Activated naive CD8-positive, alpha-beta T cell treated with anti-CD3 and anti-CD28 coated beads for 36 hours (primary cell): ENCODE results near the gene CRISP1. TPM values are rescaled to one million over a fixed set of nuclear protein-coding genes. Genes with fewer than 3 reads are reported as not detected.
"Not testable (repeated sequence)": the region's sequence is repeated elsewhere in the genome, so short reads cannot be mapped to it uniquely, and the experiment has no call there.

ENCODE experiments used
- DNase-seq: peaks from one replicate; pipeline ENCODE4 v3.0.0; 2021
- H3K27ac Mint-ChIP-seq: one replicate; pipeline ENCODE4 v1.8.0; 2022; ENCODE audit warnings: mild to moderate bottlenecking, moderate library complexity, mixed read lengths
- H3K27me3 Mint-ChIP-seq: one replicate; pipeline ENCODE4 v1.8.0; 2022; ENCODE audit warnings: mild to moderate bottlenecking, mixed read lengths
- H3K36me3 Mint-ChIP-seq: one replicate; pipeline ENCODE4 v1.8.0; 2021; ENCODE audit warnings: mild to moderate bottlenecking, mixed read lengths
- H3K4me1 Mint-ChIP-seq: one replicate; pipeline ENCODE4 v1.8.0; 2021; ENCODE audit warnings: mixed read lengths
- H3K4me3 Mint-ChIP-seq: one replicate; pipeline ENCODE4 v1.8.0; 2022; ENCODE audit warnings: mild to moderate bottlenecking, moderate library complexity, mixed read lengths
- H3K9me3 Mint-ChIP-seq: one replicate; pipeline ENCODE4 v1.8.0; 2022; ENCODE audit warnings: mixed read lengths
- total RNA-seq, 2 experiments: library from RNA; stranded (reverse); gene quantifications; one replicate each; pipeline ENCODE4 v1.2.3, GENCODE V29; 2021

The CRISP1 gene
- not detected for total RNA-seq

DNA sequence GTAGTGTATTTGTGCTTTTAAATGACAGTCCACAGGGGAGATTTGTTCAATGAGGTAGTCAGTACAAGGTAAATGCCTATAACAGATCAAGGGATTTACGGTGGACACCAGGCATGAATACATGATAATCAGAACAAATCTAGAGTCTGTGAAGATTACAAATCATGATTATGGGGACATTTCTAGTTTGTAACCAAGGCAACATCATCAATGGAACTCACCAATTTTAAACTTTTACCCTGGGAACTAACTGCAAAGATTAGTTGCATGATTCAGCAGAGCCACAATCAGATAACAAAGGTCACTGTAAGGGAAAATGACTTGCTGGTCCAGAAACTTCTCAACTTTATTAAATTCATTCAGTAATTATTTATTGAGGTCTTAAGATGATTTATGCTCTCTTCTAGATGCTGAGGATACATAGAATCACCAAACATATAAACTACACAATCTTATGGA, at the start of gene CRISP1:
TSS of gene CRISP1 (minus strand) at position 51 of the 459 bp plus-strand sequence. CDS start 9,135 bp downstream, outside the sequence.
- Mint-ChIP-seq H3K36me3 (no peaks in the 10 kb centered on the region), H3K4me3 (no peak within 1 kb of the TSS), H3K27me3 (no peaks in the 10 kb centered on the region), H3K4me1 (no peaks in the 10 kb centered on the region), H3K9me3 (no peaks in the 10 kb centered on the region), H3K27ac (no peak within 1 kb of the TSS)
- no peak for DNase-seq

DNA sequence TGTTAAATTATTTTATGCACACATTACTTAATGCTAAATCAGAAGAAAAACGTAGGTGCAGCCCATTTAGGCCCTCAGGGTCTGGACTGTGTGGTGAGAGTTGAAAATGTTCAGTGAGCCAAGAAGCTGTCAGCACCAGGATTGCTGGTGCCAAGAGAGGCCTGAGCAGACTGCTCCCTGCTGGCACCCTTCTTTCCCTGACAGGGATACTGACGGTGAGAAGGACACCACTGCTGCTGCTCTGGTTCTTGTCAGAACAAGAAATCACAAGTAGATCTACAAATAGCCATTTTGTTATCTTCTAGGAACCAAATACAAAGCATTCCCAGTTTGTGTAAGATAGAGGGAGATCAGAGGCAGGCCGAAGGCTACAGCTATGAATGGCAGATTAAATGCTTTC, 48.7 kb upstream of the CRISP1 start:
- DNase-seq = no peak
- H3K27me3 Mint-ChIP-seq = no peaks in the 10 kb centered on the region
- H3K9me3 Mint-ChIP-seq = no peaks in the 10 kb centered on the region
- H3K4me3 Mint-ChIP-seq = no peak overlapping the region
- H3K36me3 Mint-ChIP-seq = no peaks in the 10 kb centered on the region
- H3K4me1 Mint-ChIP-seq = no peaks in the 10 kb centered on the region
- no peak overlapping the region for H3K27ac Mint-ChIP-seq

GRCh38 chr6:49913636-49914375, 47.5 kb upstream of the CRISP1 start:
- no peaks in the 10 kb centered on the region for H3K27me3 Mint-ChIP-seq
- H3K4me3 Mint-ChIP-seq = no peak overlapping the region
- no peaks in the 10 kb centered on the region for H3K36me3 Mint-ChIP-seq
- no peaks in the 10 kb centered on the region for H3K4me1 Mint-ChIP-seq
- no peaks in the 10 kb centered on the region for H3K9me3 Mint-ChIP-seq
- DNase-seq = no peak
- no peak overlapping the region for H3K27ac Mint-ChIP-seq

GRCh38 chr6:49912196-49912595, 45.9 kb upstream of the CRISP1 start:
- DNase-seq = no peak
- H3K36me3 Mint-ChIP-seq = no peaks in the 10 kb centered on the region
- H3K4me1 Mint-ChIP-seq = no peaks in the 10 kb centered on the region
- no peaks in the 10 kb centered on the region for H3K27me3 Mint-ChIP-seq
- H3K9me3 Mint-ChIP-seq = no peaks in the 10 kb centered on the region
- H3K27ac Mint-ChIP-seq = no peak overlapping the region
- no peak overlapping the region for H3K4me3 Mint-ChIP-seq

DNA sequence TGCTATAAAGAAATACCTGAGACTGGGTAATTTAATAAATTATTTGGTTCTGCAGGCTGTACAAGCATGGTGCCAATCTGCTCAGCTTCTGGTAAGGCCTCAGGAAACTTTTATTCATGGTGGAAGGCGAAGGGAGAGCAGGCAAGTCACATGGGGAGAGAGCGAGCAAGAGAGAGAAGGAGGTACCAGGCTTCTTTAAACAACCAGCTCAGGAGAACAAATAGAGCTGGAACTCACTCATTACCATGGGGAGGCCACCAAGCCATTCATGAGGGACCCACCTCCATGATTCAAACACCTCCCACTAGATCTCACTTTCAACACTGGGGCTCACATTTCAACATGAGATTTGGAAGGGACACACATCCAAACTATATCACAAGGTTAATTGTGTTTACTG, 44.9 kb upstream of the CRISP1 start:
- Mint-ChIP-seq H3K4me3 (no peak overlapping the region), H3K27ac (no peak overlapping the region), H3K9me3 (no peaks in the 10 kb centered on the region), H3K4me1 (no peaks in the 10 kb centered on the region), H3K36me3 (no peaks in the 10 kb centered on the region), H3K27me3 (no peaks in the 10 kb centered on the region)
- DNase-seq = no peak

DNA sequence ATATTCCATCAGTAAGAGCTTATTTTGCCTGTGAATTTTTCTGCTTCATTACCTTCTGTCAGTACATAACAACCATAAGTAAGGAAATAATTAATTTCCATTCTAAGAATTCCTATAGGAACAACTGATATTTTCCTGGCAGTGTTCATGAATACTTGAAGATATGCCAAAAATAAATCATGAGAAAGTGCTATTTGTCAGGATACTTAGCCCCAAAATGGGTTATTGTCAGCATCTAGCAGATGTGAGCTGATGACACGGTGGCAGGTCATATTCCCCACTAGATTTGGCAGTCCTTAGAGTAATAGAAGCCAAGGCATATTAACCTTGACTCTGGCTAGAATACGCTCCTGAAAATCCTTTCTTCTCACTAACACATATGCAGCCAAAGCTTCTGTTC, 43.2 kb upstream of the CRISP1 start:
- DNase-seq = no peak
- Mint-ChIP-seq H3K9me3 (no peaks in the 10 kb centered on the region), H3K4me1 (no peaks in the 10 kb centered on the region), H3K4me3 (no peak overlapping the region), H3K27ac (no peak overlapping the region), H3K36me3 (no peaks in the 10 kb centered on the region), H3K27me3 (no peaks in the 10 kb centered on the region)

GRCh38 chr6:49906526-49906925, 40.2 kb upstream of the CRISP1 start:
- Mint-ChIP-seq H3K27ac (no peak overlapping the region), H3K9me3 (no peaks in the 10 kb centered on the region), H3K4me1 (no peaks in the 10 kb centered on the region), H3K36me3 (no peaks in the 10 kb centered on the region), H3K27me3 (no peaks in the 10 kb centered on the region), H3K4me3 (no peak overlapping the region)
- no peak for DNase-seq

GRCh38 chr6:49905296-49905695, 39.0 kb upstream of the CRISP1 start:
- H3K9me3 Mint-ChIP-seq = no peaks in the 10 kb centered on the region
- H3K27me3 Mint-ChIP-seq = no peaks in the 10 kb centered on the region
- no peaks in the 10 kb centered on the region for H3K36me3 Mint-ChIP-seq
- no peak overlapping the region for H3K4me3 Mint-ChIP-seq
- no peak for DNase-seq
- H3K27ac Mint-ChIP-seq = no peak overlapping the region
- no peaks in the 10 kb centered on the region for H3K4me1 Mint-ChIP-seq

- Mint-ChIP-seq H3K4me3 (no peak overlapping the region), H3K36me3 (no peaks in the 10 kb centered on the region), H3K4me1 (no peaks in the 10 kb centered on the region), H3K9me3 (no peaks in the 10 kb centered on the region), H3K27ac (no peak overlapping the region), H3K27me3 (no peaks in the 10 kb centered on the region)
- no peak for DNase-seq
These were observed 36.5 kb upstream of the CRISP1 start for GRCh38 chr6:49902856-49903255.

DNA sequence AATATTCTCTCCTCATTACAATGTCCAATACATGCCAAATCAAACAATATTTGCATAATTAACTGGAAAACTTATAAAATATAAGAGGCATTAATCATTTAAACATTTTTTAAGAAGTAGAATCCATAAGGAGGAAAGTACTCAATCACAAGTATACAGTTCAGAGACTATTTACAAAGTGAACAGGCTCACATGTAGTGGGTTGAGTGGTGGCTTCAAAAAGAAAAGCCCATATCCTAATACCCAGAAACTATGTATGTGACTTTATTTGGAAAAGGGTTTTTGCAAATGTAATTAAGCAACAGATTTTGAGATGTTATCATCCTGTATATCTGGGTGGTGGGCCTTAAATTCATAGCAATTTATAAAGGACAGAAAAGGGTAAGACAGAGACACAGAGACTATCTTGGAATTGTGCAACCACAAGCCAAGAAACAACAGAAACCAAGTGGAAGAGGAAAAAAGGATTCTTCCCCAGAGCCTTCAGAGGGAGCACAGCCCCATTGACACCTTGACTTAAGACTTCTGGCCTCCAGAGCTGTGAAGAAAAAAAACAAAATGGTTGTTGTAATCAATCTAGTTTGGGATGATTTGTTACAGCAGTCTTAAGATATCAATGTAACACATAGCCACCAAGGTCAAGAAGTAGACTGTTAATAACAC, 32.7 kb upstream of the CRISP1 start:
- H3K27ac Mint-ChIP-seq = no peak overlapping the region
- H3K4me1 Mint-ChIP-seq = no peaks in the 10 kb centered on the region
- DNase-seq = no peak
- H3K36me3 Mint-ChIP-seq = no peaks in the 10 kb centered on the region
- H3K9me3 Mint-ChIP-seq = peaks cover 4% of the 10 kb centered on the region
- H3K27me3 Mint-ChIP-seq = no peaks in the 10 kb centered on the region
- H3K4me3 Mint-ChIP-seq = no peak overlapping the region

- H3K27me3 Mint-ChIP-seq, H3K9me3 Mint-ChIP-seq, DNase-seq, H3K36me3 Mint-ChIP-seq, H3K27ac Mint-ChIP-seq, H3K4me3 Mint-ChIP-seq, H3K4me1 Mint-ChIP-seq: not testable (repeated sequence)
These were observed 29.2 kb upstream of the CRISP1 start for GRCh38 chr6:49895553-49895952.

GRCh38 chr6:49892280-49892679, 25.9 kb upstream of the CRISP1 start:
- Mint-ChIP-seq H3K27me3 (no peaks in the 10 kb centered on the region), H3K4me3 (no peak overlapping the region)

DNA sequence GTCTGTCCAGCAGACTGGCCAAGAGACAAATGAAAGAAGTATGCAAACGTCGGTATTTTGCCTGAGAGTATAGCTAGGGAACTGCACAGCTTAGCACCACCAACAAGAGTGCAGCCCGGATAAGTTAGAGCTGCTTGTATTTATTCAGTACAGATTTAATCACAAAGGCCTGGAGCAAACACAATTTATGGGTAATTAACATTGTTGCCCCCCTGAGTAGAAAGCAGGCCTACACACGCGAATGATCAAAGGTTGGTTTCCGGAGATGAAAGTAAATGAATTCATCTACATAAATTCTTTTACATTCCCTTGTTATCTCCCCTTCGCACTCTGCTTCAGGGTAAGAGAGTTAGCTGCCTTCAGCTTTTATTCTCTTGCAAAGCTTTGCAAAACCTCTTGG, 24.7 kb upstream of the CRISP1 start:
- no peak for DNase-seq
- Mint-ChIP-seq H3K4me3 (no peak overlapping the region), H3K9me3 (peaks cover 10% of the 10 kb centered on the region), H3K27me3 (no peaks in the 10 kb centered on the region), H3K4me1 (no peaks in the 10 kb centered on the region), H3K36me3 (no peaks in the 10 kb centered on the region), H3K27ac (no peak overlapping the region)

More at GRCh38 chr6:49892280-49892679, 25.9 kb upstream of the CRISP1 start:
- no peak overlapping the region for H3K27ac Mint-ChIP-seq
- no peak for DNase-seq
- no peaks in the 10 kb centered on the region for H3K4me1 Mint-ChIP-seq
- no peaks in the 10 kb centered on the region for H3K36me3 Mint-ChIP-seq
- peaks cover 9% of the 10 kb centered on the region for H3K9me3 Mint-ChIP-seq

- Mint-ChIP-seq H3K4me1 (no peaks in the 10 kb centered on the region), H3K4me3 (no peak overlapping the region), H3K9me3 (peaks cover 6% of the 10 kb centered on the region), H3K36me3 (no peaks in the 10 kb centered on the region), H3K27ac (no peak overlapping the region), H3K27me3 (no peaks in the 10 kb centered on the region)
- DNase-seq = no peak
These were observed 22.6 kb upstream of the CRISP1 start for GRCh38 chr6:49888742-49889431.

- DNase-seq = no peak
- H3K4me3 Mint-ChIP-seq = no peak overlapping the region
- H3K36me3 Mint-ChIP-seq = no peaks in the 10 kb centered on the region
- no peaks in the 10 kb centered on the region for H3K27me3 Mint-ChIP-seq
- H3K27ac Mint-ChIP-seq = no peak overlapping the region
- no peaks in the 10 kb centered on the region for H3K4me1 Mint-ChIP-seq
- no peaks in the 10 kb centered on the region for H3K9me3 Mint-ChIP-seq
These were observed 2.7 kb upstream of the CRISP1 start for GRCh38 chr6:49868951-49869529.
